GM21737 (cell line): ENCODE measurements around the gene OAT.
A peak's percentile ranks its signal among the peaks of the same experiment; 100 is the strongest.
"Not testable (repeated sequence)": the region's sequence is repeated elsewhere in the genome, so short reads cannot be mapped to it uniquely, and the experiment has no call there.

Source experiments
- ATAC-seq: cut with Tn5 transposase; IDR thresholded peaks from one replicate; pipeline ENCODE4 v1.9.1; 2021; ENCODE audit warnings: mild to moderate bottlenecking, moderate library complexity; ENCODE audit not compliant: unreplicated experiment

The OAT gene

GRCh38 chr10:124447751-124448466 lies 29.2 kb upstream of the OAT start:
- ATAC-seq, result no peak

DNA sequence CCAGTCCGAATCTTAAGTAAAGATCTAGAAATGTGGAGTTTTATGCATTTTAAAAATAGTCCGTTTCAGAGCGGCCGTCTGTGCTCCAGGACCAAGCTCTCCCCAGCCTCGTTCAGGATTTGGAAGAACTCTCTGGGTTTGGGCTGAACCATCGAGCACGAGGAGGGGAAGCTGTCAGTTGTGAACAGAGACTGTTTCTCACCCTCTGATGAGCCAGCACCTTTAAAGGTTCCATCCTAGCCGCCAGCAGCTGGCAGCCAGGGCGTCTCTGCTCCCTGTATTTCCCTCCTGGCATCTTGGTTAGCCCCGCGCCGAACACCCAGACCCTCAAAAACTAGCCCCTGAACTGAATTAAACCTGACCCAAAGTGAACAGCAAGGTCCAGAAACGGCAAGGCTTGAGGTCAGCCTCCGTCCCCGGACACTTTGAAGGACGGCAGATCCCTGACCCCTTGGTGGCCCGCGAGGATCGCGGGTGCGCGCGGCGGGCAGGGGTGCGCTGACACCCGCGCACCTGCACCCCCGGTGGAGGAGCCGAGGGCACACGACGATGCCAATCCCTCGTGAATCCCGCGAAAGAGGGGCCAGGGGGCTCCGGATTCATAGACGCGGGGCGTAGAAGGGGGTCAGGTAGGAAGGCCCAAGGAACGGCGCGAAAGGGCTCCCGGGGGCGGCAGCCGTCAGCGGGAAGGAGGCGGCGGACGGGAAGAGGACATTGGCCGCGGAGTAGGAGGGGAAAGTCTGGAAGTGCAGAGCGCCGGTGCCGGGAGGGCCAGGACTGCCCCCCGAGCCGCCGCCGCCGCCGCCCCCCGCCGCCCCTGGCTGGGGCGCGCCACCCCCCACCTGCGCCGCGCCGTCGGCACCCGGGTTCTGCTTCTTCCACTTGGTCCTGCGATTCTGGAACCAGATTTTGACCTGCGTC lies 28.4 kb upstream of the OAT start:
- no peak for ATAC-seq

DNA sequence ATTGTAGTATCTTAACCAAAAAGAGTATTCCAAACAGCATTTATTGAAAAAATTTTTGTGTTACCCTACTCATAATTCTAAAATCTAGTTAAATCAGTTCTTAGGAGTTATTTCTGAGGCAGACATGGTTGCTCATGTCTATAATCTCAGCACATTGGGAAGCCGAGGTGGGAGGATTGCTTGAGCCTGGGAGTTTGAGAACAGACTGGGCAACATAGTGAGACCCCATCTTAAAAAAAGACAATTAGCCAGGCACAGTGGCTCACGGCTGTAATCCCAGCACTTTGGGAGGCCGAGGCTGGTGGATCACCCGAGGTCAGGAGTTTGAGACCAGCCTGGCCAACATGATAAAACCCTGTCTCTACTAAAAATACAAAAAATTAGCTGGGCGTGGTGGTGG lies 23.0 kb upstream of the OAT start:
- not testable (repeated sequence) for ATAC-seq

- no peak for ATAC-seq
Measured at GRCh38 chr10:124436191-124436638, 17.5 kb upstream of the OAT start.

DNA sequence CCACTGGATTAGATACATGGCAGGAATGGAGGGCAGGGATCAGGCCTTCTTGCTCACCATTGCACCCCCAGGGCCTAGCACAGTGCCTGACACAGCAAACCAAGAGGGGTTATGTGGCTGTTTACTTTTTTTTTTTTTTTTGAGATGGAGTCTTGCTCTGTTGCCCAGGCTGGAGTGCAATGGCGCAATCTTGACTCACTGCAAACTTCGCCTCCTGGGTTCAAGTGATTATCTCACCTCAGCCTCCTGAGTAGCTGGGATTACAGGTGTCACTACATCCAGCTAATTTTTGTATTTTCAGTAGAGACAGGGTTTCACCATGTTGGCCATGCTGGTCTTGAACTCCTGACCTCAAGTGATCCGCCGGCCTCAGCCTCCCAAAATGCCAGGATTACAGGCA lies 17.0 kb upstream of the OAT start:
- not testable (repeated sequence) for ATAC-seq

DNA sequence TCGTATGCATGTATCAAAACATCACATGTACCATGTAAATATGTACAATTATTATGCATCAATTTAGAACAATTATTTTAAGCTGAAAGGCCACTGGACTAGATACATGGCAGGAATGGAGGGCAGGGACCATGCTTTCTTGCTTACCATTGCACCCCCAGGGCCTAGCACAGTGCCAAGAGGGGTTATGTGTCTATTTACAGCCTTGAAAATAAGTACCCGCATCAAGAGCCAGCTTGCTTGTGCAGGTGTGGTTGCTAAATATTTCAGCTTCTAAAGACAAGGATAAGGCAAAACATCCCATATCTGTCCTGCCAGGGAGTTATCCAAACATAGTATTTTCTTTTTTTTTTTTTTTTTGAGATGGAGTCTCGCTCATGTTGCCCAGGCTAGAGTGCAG lies 14.7 kb upstream of the OAT start:
- ATAC-seq, result no peak

DNA sequence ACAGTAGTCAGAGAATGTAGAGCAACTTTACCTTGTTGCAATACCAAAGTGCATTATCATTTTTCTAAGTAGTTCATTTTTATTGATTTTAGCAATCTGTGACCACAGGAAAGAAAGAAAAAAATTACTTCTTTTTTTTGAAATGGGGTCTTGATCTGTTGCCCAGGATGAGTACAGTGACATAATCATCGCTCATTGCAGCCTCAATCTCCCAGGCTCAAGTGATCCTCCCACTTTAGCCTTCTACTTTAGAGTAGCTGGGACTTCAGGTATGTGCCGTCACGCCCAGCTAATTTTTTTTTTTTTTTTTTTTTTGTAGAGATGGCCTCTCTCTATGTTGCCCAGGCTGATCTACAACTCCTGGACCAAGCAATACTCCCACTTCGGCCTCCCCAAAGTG lies 11.4 kb upstream of the OAT start:
- ATAC-seq, result no peak

GRCh38 chr10:124429576-124429975 lies 10.9 kb upstream of the OAT start:
- no peak for ATAC-seq

- ATAC-seq, result no peak
Measured at GRCh38 chr10:124428207-124428777, 9.6 kb upstream of the OAT start.

- no peak for ATAC-seq
Measured at GRCh38 chr10:124425227-124425962, 6.7 kb upstream of the OAT start.

- no peak for ATAC-seq
Measured at GRCh38 chr10:124423813-124424212, 5.1 kb upstream of the OAT start.

GRCh38 chr10:124422742-124423141 lies 4.0 kb upstream of the OAT start:
- ATAC-seq, result no peak

- no peak for ATAC-seq
Measured at GRCh38 chr10:124420254-124420653, 1.5 kb upstream of the OAT start.

GRCh38 chr10:124419635-124420034 lies 912 bp upstream of the OAT start:
- no peak for ATAC-seq

DNA sequence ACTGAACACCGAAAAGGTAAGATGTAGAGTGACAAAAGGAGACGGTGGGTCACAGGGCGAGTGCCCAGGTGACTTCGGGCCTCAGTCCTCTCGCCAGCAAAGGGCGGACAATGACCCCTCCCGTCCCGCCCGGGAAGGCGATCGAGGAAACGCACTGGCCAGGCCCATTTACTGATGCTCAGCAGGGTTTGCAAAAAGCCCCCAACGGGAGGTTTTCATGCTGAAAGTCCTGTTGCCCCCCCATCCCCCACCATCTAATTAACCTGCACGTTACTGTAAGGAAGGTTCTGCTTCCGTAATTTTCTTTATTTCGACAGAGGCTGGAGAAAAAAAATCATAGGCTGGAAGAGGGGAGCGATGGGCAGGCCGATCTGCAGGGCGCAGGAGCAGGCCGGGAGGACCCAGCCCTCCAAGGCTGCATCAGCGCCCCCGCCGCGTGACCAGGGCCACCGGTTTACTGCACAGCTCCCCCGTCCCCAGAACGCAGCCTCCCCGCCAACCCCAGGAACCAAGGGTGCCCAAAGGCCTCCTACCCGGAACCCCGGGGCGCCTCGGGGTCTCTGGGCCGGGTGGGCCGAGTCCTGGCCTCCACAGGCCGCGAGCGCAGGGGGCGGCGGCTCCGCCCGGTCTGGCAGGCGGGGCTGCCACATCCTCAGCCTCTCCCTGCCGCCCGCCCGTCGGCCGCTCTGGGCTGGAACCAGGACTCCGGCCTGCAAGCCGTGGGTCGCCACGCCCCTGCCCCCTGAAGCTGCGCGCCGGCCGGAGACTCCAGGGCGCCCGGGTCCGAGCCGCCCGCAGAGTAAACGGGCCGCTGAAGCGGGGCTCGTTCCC lies 613 bp downstream of the OAT start:
- peak; percentile 19 for ATAC-seq

DNA sequence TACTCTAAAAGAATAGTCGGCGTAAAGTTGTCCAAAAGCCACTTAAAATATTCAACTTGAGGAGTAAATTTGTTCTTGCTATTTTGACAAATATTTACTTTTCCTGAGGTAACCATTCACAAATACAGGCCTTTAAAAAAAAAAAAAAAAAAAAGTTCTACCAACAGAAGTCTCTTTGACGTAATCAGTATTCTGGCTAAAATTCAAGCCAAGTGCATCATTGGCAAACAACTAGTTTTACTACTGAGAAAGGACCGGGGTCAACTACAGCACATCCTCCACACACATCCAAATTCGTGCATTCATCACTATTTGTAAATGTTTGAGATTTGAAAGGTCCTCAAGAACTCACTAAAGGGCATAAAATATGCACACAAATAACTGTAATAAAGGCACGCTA lies 2.0 kb downstream of the OAT start:
- no peak for ATAC-seq

DNA sequence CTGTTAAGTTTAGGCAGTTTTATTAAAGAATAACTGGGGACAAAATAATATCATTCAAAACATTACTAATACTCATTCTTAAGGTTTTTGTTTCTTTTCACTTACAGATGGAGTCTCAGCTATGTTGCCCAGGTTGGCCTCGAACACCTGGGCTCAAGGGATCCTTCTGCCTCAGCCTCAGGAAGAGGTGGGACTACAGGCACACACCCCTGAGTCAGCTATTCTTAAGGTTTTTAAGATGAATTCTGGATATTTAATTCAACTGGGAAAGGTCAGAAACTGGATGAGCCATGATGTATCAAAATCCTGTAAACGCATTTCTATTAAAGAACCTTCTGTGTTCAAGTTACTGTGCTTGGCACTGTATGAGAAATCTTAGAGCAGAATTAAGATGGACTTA lies 3.5 kb downstream of the OAT start:
- no peak for ATAC-seq

DNA sequence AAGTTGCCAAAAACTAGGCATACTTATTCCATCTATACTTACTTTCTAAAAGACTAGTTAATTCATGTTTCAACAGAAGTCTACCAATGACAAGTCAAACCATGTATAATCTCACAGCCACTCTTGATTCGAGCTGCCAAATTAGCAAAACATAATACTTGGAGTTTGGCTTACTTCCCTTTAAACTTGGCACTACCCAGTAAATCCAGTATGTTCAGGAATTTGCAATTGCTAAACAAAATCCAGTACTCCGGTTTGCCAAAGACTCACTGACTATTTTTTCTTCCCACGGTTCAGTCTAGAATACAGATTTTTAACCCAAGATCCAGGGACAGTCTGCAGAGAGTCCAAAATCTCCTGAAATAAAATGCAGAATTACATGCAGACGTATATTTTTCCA lies 4.6 kb downstream of the OAT start:
- ATAC-seq, result no peak

GRCh38 chr10:124409696-124410095 lies 9.0 kb downstream of the OAT start:
- no peak for ATAC-seq

DNA sequence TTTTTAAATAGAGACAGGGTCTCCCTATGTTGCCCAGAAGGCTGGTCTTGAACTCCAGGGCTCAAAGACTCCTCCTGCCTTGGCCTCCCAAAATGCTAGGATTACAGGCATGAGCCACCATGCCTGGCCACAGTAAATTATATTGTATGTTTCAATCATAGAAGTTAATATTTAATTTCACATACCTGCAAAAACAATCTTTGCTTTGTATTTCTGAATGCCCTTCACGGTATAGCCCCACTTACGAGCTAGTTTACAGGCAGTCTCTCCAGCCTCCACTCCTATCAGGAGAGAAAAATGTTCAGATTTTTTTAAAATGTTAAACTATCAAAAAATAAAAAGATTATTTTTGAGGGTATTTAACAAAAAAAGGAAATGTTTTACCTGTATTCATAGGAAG lies 10.4 kb downstream of the OAT start:
- no peak for ATAC-seq
